GM23338 (cell line): ENCODE results near the gene ZFYVE28. TPM values are rescaled to one million over a fixed set of nuclear protein-coding genes. Genes with fewer than 3 reads are reported as not detected.

ENCODE experiments used
- ATAC-seq: fragments of 200-7000 bp; cut with Tn5 transposase; 3 replicates; pipeline ENCODE4 v1.9.1; 2020
- DNase-seq: peaks from one replicate; pipeline ENCODE4 v3.0.0-alpha.2; 2015; ENCODE audit warnings: low spot score
- H2AFZ ChIP-seq: fragments of 200-600 bp; sonication (generic); 2 replicates; pipeline ENCODE4 v1.8.0; 2016; ENCODE audit warnings: antibody characterized with exemption, mild to moderate bottlenecking, moderate library complexity
- H3F3A ChIP-seq: fragments of 200-600 bp; sonication (generic); replicated peaks from 2 replicates; pipeline ENCODE4 v1.8.0; 2017; ENCODE audit warnings: antibody characterized with exemption, mixed run types, low read depth
- H3K27ac ChIP-seq: fragments of 200-600 bp; sonication (generic); 2 replicates; pipeline ENCODE4 v1.6.1; 2016; ENCODE audit warnings: low read depth
- H3K27me3 ChIP-seq: fragments of 200-600 bp; sonication (generic); 2 replicates; pipeline ENCODE4 v1.8.0; 2016; ENCODE audit warnings: mild to moderate bottlenecking, mixed run types, moderate library complexity; ENCODE audit not compliant: insufficient read depth
- H3K36me3 ChIP-seq: fragments of 200-600 bp; sonication (generic); 2 replicates; pipeline ENCODE4 v1.8.0; 2016; ENCODE audit warnings: mild to moderate bottlenecking; ENCODE audit not compliant: insufficient read depth
- H3K4me1 ChIP-seq: fragments of 200-600 bp; sonication (generic); 2 replicates; pipeline ENCODE4 v1.8.0; 2016; ENCODE audit warnings: mild to moderate bottlenecking, moderate library complexity; ENCODE audit not compliant: insufficient read depth
- H3K4me2 ChIP-seq: fragments of 200-600 bp; sonication (generic); 2 replicates; pipeline ENCODE4 v1.7.1; 2017; ENCODE audit warnings: mixed run types
- H3K4me3 ChIP-seq: fragments of 200-600 bp; sonication (generic); 2 replicates; pipeline ENCODE4 v1.6.1; 2016; ENCODE audit warnings: mixed run types
- H3K79me2 ChIP-seq: fragments of 200-600 bp; sonication (generic); replicated peaks from 2 replicates; pipeline ENCODE4 v1.8.0; 2017; ENCODE audit warnings: mild to moderate bottlenecking; ENCODE audit not compliant: insufficient read depth
- H3K9me2 ChIP-seq: fragments of 200-600 bp; sonication (generic); 2 replicates; pipeline ENCODE4 v1.8.0; 2017; ENCODE audit not compliant: insufficient read depth
- H4K20me1 ChIP-seq: fragments of 200-600 bp; sonication (generic); replicated peaks from 2 replicates; pipeline ENCODE4 v1.8.0; 2017; ENCODE audit warnings: mild to moderate bottlenecking; ENCODE audit not compliant: insufficient read depth
- H3K27ac Mint-ChIP-seq: 2 replicates; pipeline ENCODE4 v1.8.0; 2020; ENCODE audit warnings: inconsistent platforms, mild to moderate bottlenecking, moderate library complexity, mixed read lengths
- H3K27me3 Mint-ChIP-seq: 3 replicates; pipeline ENCODE4 v1.8.0; 2022; ENCODE audit warnings: low read depth, mild to moderate bottlenecking, moderate library complexity, mixed read lengths, inconsistent platforms; ENCODE audit not compliant: insufficient read depth, poor library complexity
- H3K36me3 Mint-ChIP-seq: 3 replicates; pipeline ENCODE4 v1.8.0; 2021; ENCODE audit warnings: low read depth, mild to moderate bottlenecking, inconsistent platforms, moderate library complexity, mixed read lengths
- H3K4me1 Mint-ChIP-seq: 3 replicates; pipeline ENCODE4 v1.8.0; 2020; ENCODE audit warnings: mild to moderate bottlenecking, inconsistent platforms, mixed read lengths
- H3K4me3 Mint-ChIP-seq: 3 replicates; pipeline ENCODE4 v1.8.0; 2021; ENCODE audit warnings: moderate library complexity, mild to moderate bottlenecking, inconsistent platforms, mixed read lengths
- H3K9me3 Mint-ChIP-seq: 3 replicates; pipeline ENCODE4 v1.8.0; 2020; ENCODE audit warnings: moderate library complexity, mild to moderate bottlenecking, inconsistent platforms, mixed read lengths
- EZH2phosphoT487 ChIP-seq: fragments of 200-600 bp; sonication (generic); IDR thresholded peaks from one replicate; pipeline ENCODE4 v1.8.1; 2018; ENCODE audit warnings: antibody characterized with exemption; ENCODE audit not compliant: unreplicated experiment
- NANOG ChIP-seq: IDR thresholded peaks from 2 replicates; pipeline ENCODE4 v1.6.1; 2016; ENCODE audit warnings: antibody characterized with exemption, borderline replicate concordance
- POLR2AphosphoS5 ChIP-seq: IDR thresholded peaks from 2 replicates; pipeline ENCODE4 v1.6.1; 2016; ENCODE audit warnings: antibody characterized with exemption, low read depth
- REST ChIP-seq: IDR thresholded peaks from one replicate; pipeline ENCODE4 v1.6.1; 2018; ENCODE audit warnings: antibody characterized with exemption; ENCODE audit not compliant: unreplicated experiment
- ZNF114 ChIP-seq: fragments of 250-450 bp; sonication (Bioruptor Pico); IDR thresholded peaks from 2 replicates; pipeline ENCODE4 v1.5.0; 2020; ENCODE audit warnings: mild to moderate bottlenecking, moderate library complexity
- ZNF331 ChIP-seq: fragments of 250-450 bp; sonication (Bioruptor Pico); IDR thresholded peaks from 2 replicates; pipeline ENCODE4 v1.5.0; 2020; ENCODE audit warnings: low read depth, mild to moderate bottlenecking, moderate library complexity
- polyA plus RNA-seq: library from polyadenylated mRNA; unstranded; fragments of >200 nt; fragmentation: Nextera tagmentation; extraction: Ambion mirVana; gene quantifications from 2 replicates; pipeline ENCODE4 v1.2.1, GENCODE V29; 2016
- total RNA-seq: library from RNA; depleted of rRNA; stranded (reverse); fragments of >200 nt; shearing (Covaris generic); gene quantifications from 2 replicates; pipeline ENCODE4 v1.2.3, GENCODE V29; 2014
- TF ChIP-seq, protein P1 (sequence below): fragments of 250-450 bp; sonication (Bioruptor Pico); IDR thresholded peaks from 2 replicates; pipeline ENCODE4 v1.5.0; 2020; ENCODE audit warnings: mild to moderate bottlenecking, moderate library complexity

The ZFYVE28 gene
- total and polyA plus RNA-seq, 2 experiments from 2014 or later: 2.6 to 4.6 TPM

- Histone ChIP-seq H3F3A (no peaks in the 10 kb centered on the region), H3K9me2 (no peaks in the 10 kb centered on the region), H3K27me3 (no peaks in the 10 kb centered on the region), H3K36me3 (no peaks in the 10 kb centered on the region), H3K4me1 (no peaks in the 10 kb centered on the region), H2AFZ (no peak overlapping the region), H4K20me1 (no peaks in the 10 kb centered on the region), H3K27ac (no peak overlapping the region), H3K4me3 (no peak overlapping the region), H3K79me2 (no peaks in the 10 kb centered on the region), H3K4me2 (no peak overlapping the region)
- DNase-seq: no peak
- Mint-ChIP-seq H3K27ac (no peak overlapping the region), H3K4me3 (no peak overlapping the region), H3K4me1 (peaks cover 9% of the 10 kb centered on the region), H3K36me3 (no peaks in the 10 kb centered on the region; the same call in 2 of the 3 replicates), H3K9me3 (no peaks in the 10 kb centered on the region), H3K27me3 (peaks cover 15% of the 10 kb centered on the region)
- TF ChIP-seq POLR2AphosphoS5 (no peak), EZH2phosphoT487 (no peak), ZNF331 (no peak), NANOG (no peak), REST (no peak), ZNF114 (CRISPR knock-in tag) (no peak)
- TF ChIP-seq, protein P1, sequence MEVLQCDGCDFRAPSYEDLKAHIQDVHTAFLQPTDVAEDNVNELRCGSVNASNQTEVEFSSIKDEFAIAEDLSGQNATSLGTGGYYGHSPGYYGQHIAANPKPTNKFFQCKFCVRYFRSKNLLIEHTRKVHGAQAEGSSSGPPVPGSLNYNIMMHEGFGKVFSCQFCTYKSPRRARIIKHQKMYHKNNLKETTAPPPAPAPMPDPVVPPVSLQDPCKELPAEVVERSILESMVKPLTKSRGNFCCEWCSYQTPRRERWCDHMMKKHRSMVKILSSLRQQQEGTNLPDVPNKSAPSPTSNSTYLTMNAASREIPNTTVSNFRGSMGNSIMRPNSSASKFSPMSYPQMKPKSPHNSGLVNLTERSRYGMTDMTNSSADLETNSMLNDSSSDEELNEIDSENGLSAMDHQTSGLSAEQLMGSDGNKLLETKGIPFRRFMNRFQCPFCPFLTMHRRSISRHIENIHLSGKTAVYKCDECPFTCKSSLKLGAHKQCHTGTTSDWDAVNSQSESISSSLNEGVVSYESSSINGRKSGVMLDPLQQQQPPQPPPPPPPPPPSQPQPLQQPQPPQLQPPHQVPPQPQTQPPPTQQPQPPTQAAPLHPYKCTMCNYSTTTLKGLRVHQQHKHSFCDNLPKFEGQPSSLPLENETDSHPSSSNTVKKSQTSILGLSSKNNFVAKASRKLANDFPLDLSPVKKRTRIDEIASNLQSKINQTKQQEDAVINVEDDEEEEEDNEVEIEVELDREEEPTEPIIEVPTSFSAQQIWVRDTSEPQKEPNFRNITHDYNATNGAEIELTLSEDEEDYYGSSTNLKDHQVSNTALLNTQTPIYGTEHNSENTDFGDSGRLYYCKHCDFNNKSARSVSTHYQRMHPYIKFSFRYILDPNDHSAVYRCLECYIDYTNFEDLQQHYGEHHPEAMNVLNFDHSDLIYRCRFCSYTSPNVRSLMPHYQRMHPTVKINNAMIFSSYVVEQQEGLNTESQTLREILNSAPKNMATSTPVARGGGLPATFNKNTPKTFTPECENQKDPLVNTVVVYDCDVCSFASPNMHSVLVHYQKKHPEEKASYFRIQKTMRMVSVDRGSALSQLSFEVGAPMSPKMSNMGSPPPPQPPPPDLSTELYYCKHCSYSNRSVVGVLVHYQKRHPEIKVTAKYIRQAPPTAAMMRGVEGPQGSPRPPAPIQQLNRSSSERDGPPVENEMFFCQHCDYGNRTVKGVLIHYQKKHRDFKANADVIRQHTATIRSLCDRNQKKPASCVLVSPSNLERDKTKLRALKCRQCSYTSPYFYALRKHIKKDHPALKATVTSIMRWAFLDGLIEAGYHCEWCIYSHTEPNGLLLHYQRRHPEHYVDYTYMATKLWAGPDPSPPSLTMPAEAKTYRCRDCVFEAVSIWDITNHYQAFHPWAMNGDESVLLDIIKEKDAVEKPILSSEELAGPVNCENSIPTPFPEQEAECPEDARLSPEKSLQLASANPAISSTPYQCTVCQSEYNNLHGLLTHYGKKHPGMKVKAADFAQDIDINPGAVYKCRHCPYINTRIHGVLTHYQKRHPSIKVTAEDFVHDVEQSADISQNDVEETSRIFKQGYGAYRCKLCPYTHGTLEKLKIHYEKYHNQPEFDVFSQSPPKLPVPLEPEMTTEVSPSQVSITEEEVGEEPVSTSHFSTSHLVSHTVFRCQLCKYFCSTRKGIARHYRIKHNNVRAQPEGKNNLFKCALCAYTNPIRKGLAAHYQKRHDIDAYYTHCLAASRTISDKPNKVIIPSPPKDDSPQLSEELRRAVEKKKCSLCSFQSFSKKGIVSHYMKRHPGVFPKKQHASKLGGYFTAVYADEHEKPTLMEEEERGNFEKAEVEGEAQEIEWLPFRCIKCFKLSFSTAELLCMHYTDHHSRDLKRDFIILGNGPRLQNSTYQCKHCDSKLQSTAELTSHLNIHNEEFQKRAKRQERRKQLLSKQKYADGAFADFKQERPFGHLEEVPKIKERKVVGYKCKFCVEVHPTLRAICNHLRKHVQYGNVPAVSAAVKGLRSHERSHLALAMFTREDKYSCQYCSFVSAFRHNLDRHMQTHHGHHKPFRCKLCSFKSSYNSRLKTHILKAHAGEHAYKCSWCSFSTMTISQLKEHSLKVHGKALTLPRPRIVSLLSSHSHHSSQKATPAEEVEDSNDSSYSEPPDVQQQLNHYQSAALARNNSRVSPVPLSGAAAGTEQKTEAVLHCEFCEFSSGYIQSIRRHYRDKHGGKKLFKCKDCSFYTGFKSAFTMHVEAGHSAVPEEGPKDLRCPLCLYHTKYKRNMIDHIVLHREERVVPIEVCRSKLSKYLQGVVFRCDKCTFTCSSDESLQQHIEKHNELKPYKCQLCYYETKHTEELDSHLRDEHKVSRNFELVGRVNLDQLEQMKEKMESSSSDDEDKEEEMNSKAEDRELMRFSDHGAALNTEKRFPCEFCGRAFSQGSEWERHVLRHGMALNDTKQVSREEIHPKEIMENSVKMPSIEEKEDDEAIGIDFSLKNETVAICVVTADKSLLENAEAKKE: no peak
- no peak for ATAC-seq
These were observed 135.2 kb downstream of the ZFYVE28 start for GRCh38 chr4:2283199-2283711.
